HEK293T (cell line): ENCODE results near the gene SLC2A13.

Experiments used
- ARNT ChIP-seq: fragments of 450-650 bp; IDR thresholded peaks from 2 replicates; pipeline ENCODE4 v1.6.1; 2017; ENCODE audit warnings: mild to moderate bottlenecking
- BHLHE40 ChIP-seq: fragments of 450-650 bp; IDR thresholded peaks from 2 replicates; pipeline ENCODE4 v1.6.1; 2016; ENCODE audit warnings: mild to moderate bottlenecking, moderate library complexity, borderline replicate concordance
- CTBP1 ChIP-seq: fragments of 450-650 bp; IDR thresholded peaks from 2 replicates; pipeline ENCODE4 v1.6.1; 2016; ENCODE audit warnings: borderline replicate concordance
- ELF4 ChIP-seq: fragments of 450-650 bp; IDR thresholded peaks from 2 replicates; pipeline ENCODE4 v1.6.1; 2017; ENCODE audit warnings: antibody characterized with exemption
- FOXA1 ChIP-seq: fragments of 450-650 bp; IDR thresholded peaks from 2 replicates; pipeline ENCODE4 v1.6.1; 2016; ENCODE audit warnings: mild to moderate bottlenecking
- FOXK2 ChIP-seq: fragments of 450-650 bp; IDR thresholded peaks from 2 replicates; pipeline ENCODE4 v1.6.1; 2016; ENCODE audit warnings: mild to moderate bottlenecking
- FOXM1 ChIP-seq: fragments of 450-650 bp; IDR thresholded peaks from 2 replicates; pipeline ENCODE4 v1.6.1; 2017; ENCODE audit warnings: mild to moderate bottlenecking, borderline replicate concordance
- L3MBTL2 ChIP-seq: fragments of 450-650 bp; conservative IDR thresholded peaks from 2 replicates; pipeline ENCODE4 v1.6.1; 2016; ENCODE audit warnings: mild to moderate bottlenecking
- LEF1 ChIP-seq: fragments of 450-650 bp; IDR thresholded peaks from 2 replicates; pipeline ENCODE4 v1.6.1; 2017; ENCODE audit warnings: mild to moderate bottlenecking, borderline replicate concordance
- SP1 ChIP-seq: fragments of 450-650 bp; IDR thresholded peaks from 2 replicates; pipeline ENCODE4 v1.6.1; 2017
- SUZ12 ChIP-seq: fragments of 450-650 bp; IDR thresholded peaks from 2 replicates; pipeline ENCODE4 v1.6.1; 2016; ENCODE audit warnings: mild to moderate bottlenecking
- TARDBP ChIP-seq: fragments of 450-650 bp; IDR thresholded peaks from 2 replicates; pipeline ENCODE4 v1.6.1; 2016
- ZNF384 ChIP-seq: fragments of 450-650 bp; IDR thresholded peaks from 2 replicates; pipeline ENCODE4 v1.6.1; 2016

DNA sequence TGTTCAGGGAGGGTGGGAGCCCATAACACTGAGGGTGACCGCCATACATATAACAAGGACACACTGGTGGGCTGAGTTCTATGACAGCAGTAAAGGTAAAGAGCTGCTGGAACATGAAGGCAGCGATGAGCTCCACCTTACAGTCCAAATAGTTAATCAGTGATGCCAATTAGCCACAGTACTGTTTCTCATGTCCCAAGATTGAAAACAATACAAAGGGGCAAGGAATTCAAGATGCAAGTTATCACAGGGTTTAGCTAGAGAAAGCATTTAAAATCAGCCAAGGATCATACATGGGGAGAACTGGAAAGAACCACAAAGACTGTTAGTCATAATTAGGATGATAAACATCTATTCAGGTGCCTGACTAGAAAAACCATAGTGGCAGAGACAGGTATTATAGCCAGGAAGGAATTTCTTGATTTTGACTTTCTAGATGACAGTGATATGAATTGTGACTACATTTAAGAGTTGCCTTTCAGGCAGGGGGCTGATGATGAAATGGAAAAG is 221.2 kb downstream of the SLC2A13 start:
- TF ChIP-seq BHLHE40 (no peak), FOXM1 (no peak), SP1 (no peak), FOXK2 (no peak), ZNF384 (no peak), CTBP1 (no peak), L3MBTL2 (no peak), ELF4 (no peak), TARDBP (no peak), FOXA1 (no peak), SUZ12 (no peak), ARNT (no peak), LEF1 (no peak)
